GM23248 (cell line): ENCODE results near the gene CTDP1. TPM values are rescaled to one million over a fixed set of nuclear protein-coding genes. Genes with fewer than 3 reads are reported as not detected.
A peak's percentile ranks its signal among the peaks of the same experiment; 100 is the strongest.
"Not testable (repeated sequence)": the region's sequence is repeated elsewhere in the genome, so short reads cannot be mapped to it uniquely, and the experiment has no call there.

Experiments
- DNase-seq: peaks from one replicate; pipeline ENCODE4 v3.0.0-alpha.2; 2015
- H2AFZ ChIP-seq: fragments of 200-600 bp; sonication (generic); 2 replicates; pipeline ENCODE4 v1.6.1; 2016; ENCODE audit warnings: antibody characterized with exemption
- H3F3A ChIP-seq: fragments of 200-600 bp; sonication (generic); 2 replicates; pipeline ENCODE4 v1.6.1; 2016; ENCODE audit warnings: mild to moderate bottlenecking, antibody characterized with exemption, mixed run types; ENCODE audit not compliant: insufficient read depth
- H3K27ac ChIP-seq: fragments of 200-600 bp; sonication (generic); 2 replicates; pipeline ENCODE4 v1.5.1; 2016; ENCODE audit warnings: mild to moderate bottlenecking
- H3K27me3 ChIP-seq: fragments of 200-600 bp; sonication (generic); replicated peaks from 2 replicates; pipeline ENCODE4 v1.6.1; 2016; ENCODE audit warnings: mild to moderate bottlenecking; ENCODE audit not compliant: insufficient read depth
- H3K36me3 ChIP-seq: fragments of 200-600 bp; sonication (generic); 2 replicates; pipeline ENCODE4 v1.6.1; 2016; ENCODE audit warnings: low read depth, mild to moderate bottlenecking
- H3K4me1 ChIP-seq: fragments of 200-600 bp; sonication (generic); 2 replicates; pipeline ENCODE4 v1.6.1; 2016; ENCODE audit warnings: mild to moderate bottlenecking; ENCODE audit not compliant: insufficient read depth
- H3K4me2 ChIP-seq: fragments of 200-600 bp; sonication (generic); one replicate; pipeline ENCODE4 v1.6.1; 2016; ENCODE audit warnings: mild to moderate bottlenecking; ENCODE audit not compliant: unreplicated experiment
- H3K4me3 ChIP-seq: fragments of 200-600 bp; sonication (generic); 2 replicates; pipeline ENCODE4 v1.5.1; 2016; ENCODE audit warnings: mild to moderate bottlenecking
- H3K79me2 ChIP-seq: fragments of 200-600 bp; sonication (generic); 2 replicates; pipeline ENCODE4 v1.6.1; 2016; ENCODE audit warnings: mild to moderate bottlenecking; ENCODE audit not compliant: insufficient read depth
- H3K9ac ChIP-seq: fragments of 200-600 bp; sonication (generic); 2 replicates; pipeline ENCODE4 v1.6.1; 2016; ENCODE audit warnings: mild to moderate bottlenecking
- H3K9me2 ChIP-seq: fragments of 200-600 bp; sonication (generic); 2 replicates; pipeline ENCODE4 v1.6.1; 2016; ENCODE audit warnings: mixed run types, mild to moderate bottlenecking, moderate library complexity; ENCODE audit not compliant: insufficient read depth
- H3K9me3 ChIP-seq: fragments of 200-600 bp; sonication (generic); one replicate; pipeline ENCODE4 v1.6.1; 2017; ENCODE audit warnings: low read depth
- H4K20me1 ChIP-seq: fragments of 200-600 bp; sonication (generic); 2 replicates; pipeline ENCODE4 v1.6.0; 2016; ENCODE audit not compliant: insufficient read depth
- EZH2 ChIP-seq: fragments of 200-600 bp; sonication (generic); IDR thresholded peaks from 2 replicates; pipeline ENCODE4 v1.6.1; 2018; ENCODE audit warnings: antibody characterized with exemption, mild to moderate bottlenecking; ENCODE audit not compliant: insufficient read depth, poor library complexity, severe bottlenecking
- EZH2phosphoT487 ChIP-seq: fragments of 200-600 bp; sonication (generic); IDR thresholded peaks from 2 replicates; pipeline ENCODE4 v1.6.1; 2018; ENCODE audit warnings: antibody characterized with exemption, moderate library complexity, mild to moderate bottlenecking, low read depth; ENCODE audit not compliant: insufficient read depth
- WGBS, 2 experiments: methylation state at CpG; one replicate each; pipeline ENCODE4 v1.1.6; 2015 to 2017; ENCODE audit warnings: low lambda C conversion rate in 2 of 2, low coverage in 1 of 2; ENCODE audit errors: missing lambda C conversion rate in 2 of 2; 5-methylcytosine and 5-hydroxymethylcytosine counted together
- in situ Hi-C: fragments of 300-500 bp; cut with MboI; formaldehyde crosslinking; loops from 2 replicates; pipeline ENCODE4 v1.15.0; 2020
- polyA plus RNA-seq: library from polyadenylated mRNA; unstranded; fragments of >200 nt; fragmentation: Nextera tagmentation; extraction: Ambion mirVana; gene quantifications from 2 replicates; pipeline ENCODE4 v1.2.1, GENCODE V29; 2016
- total RNA-seq: library from RNA; depleted of rRNA; stranded (reverse); fragments of >200 nt; shearing (Covaris generic); gene quantifications from 2 replicates; pipeline ENCODE4 v1.2.3, GENCODE V29; 2014

The CTDP1 gene
- total and polyA plus RNA-seq, 2 experiments from 2014 or later = 6.7 to 26.0 TPM

DNA sequence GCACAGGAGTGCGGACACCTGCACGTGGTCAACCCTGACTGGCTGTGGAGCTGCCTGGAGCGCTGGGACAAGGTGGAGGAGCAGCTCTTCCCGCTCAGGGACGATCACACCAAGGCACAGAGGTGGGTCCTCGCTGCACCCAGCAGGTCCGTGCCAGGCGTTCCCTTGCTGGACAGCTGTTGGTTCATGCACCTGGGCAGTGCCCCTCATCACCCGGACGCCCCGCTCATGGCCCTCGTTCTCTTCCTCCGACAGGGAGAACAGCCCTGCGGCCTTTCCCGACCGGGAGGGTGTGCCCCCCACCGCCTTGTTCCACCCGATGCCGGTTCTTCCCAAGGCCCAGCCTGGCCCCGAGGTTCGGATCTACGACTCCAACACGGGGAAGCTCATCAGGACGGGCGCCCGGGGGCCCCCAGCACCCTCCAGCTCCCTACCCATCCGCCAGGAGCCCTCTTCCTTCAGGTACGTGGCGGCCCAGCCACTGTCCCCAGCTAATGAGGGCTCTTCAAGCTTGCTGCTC lies 38.0 kb downstream of the CTDP1 start:
- Histone ChIP-seq H3K4me3 (no peak overlapping the region), H3F3A (0 out of 2 replicates have a peak, but pooled peaks cover 9% of the 10 kb centered on the region), H3K79me2 (0 out of 2 replicates have a peak, but pooled peaks cover 4% of the 10 kb centered on the region), H3K9ac (no peak overlapping the region), H3K4me1 (no peaks in the 10 kb centered on the region), H3K4me2 (no peak overlapping the region), H3K36me3 (peaks cover 13% of the 10 kb centered on the region), H3K9me2 (no peaks in the 10 kb centered on the region), H3K27me3 (no peaks in the 10 kb centered on the region), H4K20me1 (no peaks in the 10 kb centered on the region), H3K9me3 (no peaks in the 10 kb centered on the region), H2AFZ (no peak overlapping the region), H3K27ac (no peak overlapping the region)
- no peak for TF ChIP-seq EZH2
- TF ChIP-seq EZH2phosphoT487 = no peak
- DNase-seq = no peak
- in situ Hi-C loops = no loop called here
- 97% methylated on average over 19 to 24 of the region's 29 CpGs for WGBS, 2 experiments

DNA sequence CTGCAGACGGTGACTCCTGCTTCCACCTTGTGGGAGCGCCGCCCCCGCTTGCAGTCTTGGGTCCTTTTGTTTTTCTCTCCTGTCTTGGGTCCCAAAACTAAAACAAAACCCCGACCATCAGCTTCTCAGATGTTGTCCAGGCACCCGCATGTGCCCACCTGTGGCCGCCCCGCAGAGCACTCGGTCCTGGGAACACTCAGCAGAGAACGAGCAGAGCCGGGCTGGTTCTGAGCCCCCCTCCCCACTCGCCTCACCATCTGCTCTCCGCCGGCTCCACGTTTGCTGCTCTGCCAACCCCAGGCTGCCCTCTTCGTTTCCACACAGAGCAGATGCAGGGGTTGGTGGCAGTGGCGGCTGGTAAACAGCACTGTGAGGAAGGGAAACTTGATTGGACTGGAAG lies 38.5 kb downstream of the CTDP1 start:
- Histone ChIP-seq H3K9me3 (no peaks in the 10 kb centered on the region), H3K27ac (no peak overlapping the region), H2AFZ (no peak overlapping the region), H3K4me1 (no peaks in the 10 kb centered on the region), H3F3A (0 out of 2 replicates have a peak, but pooled peaks cover 9% of the 10 kb centered on the region), H3K79me2 (0 out of 2 replicates have a peak, but pooled peaks cover 4% of the 10 kb centered on the region), H4K20me1 (no peaks in the 10 kb centered on the region), H3K27me3 (no peaks in the 10 kb centered on the region), H3K9me2 (no peaks in the 10 kb centered on the region), H3K36me3 (peaks cover 8% of the 10 kb centered on the region), H3K4me3 (no peak overlapping the region), H3K4me2 (no peak overlapping the region), H3K9ac (no peak overlapping the region)
- 94 to 96% methylated on average over 17 of the region's 17 CpGs for WGBS, 2 experiments
- in situ Hi-C loops = no loop called here
- DNase-seq = no peak
- TF ChIP-seq EZH2phosphoT487 (no peak), EZH2 (no peak)

DNA sequence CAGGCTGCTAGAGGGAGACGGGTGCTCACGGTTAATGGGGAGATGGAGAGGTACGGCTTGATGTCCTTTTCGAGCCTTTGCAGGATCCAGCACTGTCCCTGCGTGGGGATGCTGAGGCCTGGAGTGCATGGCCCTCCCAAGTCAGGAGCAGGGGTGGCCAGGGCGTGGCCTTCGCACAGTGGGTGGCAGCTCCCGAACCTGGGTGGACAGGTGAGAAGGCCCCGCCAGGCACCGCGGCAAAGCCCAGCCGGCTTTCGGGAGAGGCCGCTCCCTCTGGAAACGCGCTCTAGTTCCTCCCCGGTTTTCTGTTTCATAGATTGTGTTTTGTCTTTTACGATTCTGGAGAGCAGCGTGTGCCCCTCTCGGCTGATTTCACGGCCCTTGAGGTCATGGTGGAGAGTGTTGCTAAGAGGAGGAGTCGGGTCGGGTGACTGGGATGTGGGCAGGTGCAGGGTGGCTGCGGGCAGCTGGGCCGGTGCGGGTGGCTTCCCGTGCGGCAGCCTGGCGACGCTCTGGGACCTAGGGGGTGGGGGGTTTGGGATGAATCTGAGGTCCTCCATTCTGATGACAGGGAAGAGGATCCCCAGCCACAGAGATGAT lies 39.4 kb downstream of the CTDP1 start:
- 0 out of 2 replicates have a peak, but pooled peaks cover 9% of the 10 kb centered on the region for H3F3A ChIP-seq
- no peak overlapping the region for H3K27ac ChIP-seq
- H2AFZ ChIP-seq = no peak overlapping the region
- no peak for DNase-seq
- H3K9me3 ChIP-seq = no peaks in the 10 kb centered on the region
- TF ChIP-seq EZH2 (no peak), EZH2phosphoT487 (no peak)
- peaks cover 8% of the 10 kb centered on the region; the same call in 1 of the 2 replicates for H3K79me2 ChIP-seq
- no peaks in the 10 kb centered on the region for H4K20me1 ChIP-seq
- no peak overlapping the region for H3K4me3 ChIP-seq
- no peak overlapping the region for H3K4me2 ChIP-seq
- 92 to 95% methylated on average over 28 to 30 of the region's 30 CpGs for WGBS, 2 experiments
- H3K4me1 ChIP-seq = no peaks in the 10 kb centered on the region
- H3K9me2 ChIP-seq = no peaks in the 10 kb centered on the region
- H3K27me3 ChIP-seq = no peaks in the 10 kb centered on the region
- H3K36me3 ChIP-seq = peaks cover 7% of the 10 kb centered on the region
- in situ Hi-C loops = no loop called here
- no peak overlapping the region for H3K9ac ChIP-seq

DNA sequence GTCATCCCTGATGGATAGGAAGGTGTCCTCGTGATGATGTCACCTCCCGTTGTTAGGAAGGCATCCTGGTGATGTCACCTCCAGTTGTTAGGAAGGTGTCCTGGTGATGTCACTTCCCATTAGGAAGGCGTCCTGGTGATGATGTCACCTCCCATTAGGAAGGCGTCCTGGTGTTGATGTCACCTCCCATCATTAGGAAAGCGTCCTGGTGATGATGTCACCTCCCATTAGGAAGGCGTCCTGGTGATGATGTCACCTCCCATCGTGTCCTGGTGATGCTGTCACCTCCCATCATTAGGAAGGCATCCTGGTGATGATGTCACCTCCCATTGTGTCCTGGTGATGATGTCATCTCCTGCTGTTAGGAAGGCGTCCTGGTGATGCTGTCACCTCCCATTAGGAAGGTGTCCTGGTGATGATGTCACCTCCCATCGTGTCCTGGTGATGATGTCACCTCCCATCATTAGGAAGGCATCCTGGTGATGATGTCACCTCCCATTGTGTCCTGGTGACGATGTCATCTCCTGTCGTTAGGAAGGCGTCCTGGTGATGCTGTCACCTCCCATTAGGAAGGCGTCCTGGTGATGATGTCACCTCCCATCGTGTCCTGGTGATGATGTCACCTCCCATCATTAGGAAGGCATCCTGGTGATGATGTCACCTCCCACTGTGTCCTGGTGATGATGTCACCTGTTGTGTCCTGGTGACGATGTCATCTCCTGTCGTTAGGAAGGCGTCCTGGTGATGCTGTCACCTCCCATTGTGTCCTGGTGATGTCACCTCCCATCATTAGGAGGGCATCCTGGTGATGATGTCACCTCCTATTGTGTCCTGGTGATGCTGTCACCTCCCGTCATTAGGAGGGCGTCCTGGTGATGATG lies 40.1 kb downstream of the CTDP1 start:
- H3K4me1 ChIP-seq, H4K20me1 ChIP-seq, H3K4me3 ChIP-seq, H3K9me2 ChIP-seq, H3K4me2 ChIP-seq, H3K27me3 ChIP-seq, H3F3A ChIP-seq, H2AFZ ChIP-seq, H3K9me3 ChIP-seq, H3K27ac ChIP-seq, in situ Hi-C loops, H3K9ac ChIP-seq, H3K36me3 ChIP-seq: not testable (repeated sequence)
- peak; percentile 37 for DNase-seq
- 94 to 97% methylated on average over 15 to 16 of the region's 19 CpGs for WGBS, 2 experiments
- peaks cover 16% of the 10 kb centered on the region; the same call in 1 of the 2 replicates for H3K79me2 ChIP-seq
